ENCODE results near the gene PDE6C.

PDE6C gene

GRCh38 chr10:93601774-93602162 is 10.6 kb upstream of the PDE6C start:
- no peak for DNase-seq (ENCODE audit: low read depth)
- TF ChIP-seq, protein P1, sequence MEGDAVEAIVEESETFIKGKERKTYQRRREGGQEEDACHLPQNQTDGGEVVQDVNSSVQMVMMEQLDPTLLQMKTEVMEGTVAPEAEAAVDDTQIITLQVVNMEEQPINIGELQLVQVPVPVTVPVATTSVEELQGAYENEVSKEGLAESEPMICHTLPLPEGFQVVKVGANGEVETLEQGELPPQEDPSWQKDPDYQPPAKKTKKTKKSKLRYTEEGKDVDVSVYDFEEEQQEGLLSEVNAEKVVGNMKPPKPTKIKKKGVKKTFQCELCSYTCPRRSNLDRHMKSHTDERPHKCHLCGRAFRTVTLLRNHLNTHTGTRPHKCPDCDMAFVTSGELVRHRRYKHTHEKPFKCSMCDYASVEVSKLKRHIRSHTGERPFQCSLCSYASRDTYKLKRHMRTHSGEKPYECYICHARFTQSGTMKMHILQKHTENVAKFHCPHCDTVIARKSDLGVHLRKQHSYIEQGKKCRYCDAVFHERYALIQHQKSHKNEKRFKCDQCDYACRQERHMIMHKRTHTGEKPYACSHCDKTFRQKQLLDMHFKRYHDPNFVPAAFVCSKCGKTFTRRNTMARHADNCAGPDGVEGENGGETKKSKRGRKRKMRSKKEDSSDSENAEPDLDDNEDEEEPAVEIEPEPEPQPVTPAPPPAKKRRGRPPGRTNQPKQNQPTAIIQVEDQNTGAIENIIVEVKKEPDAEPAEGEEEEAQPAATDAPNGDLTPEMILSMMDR (IDR thresholded peaks at IDR 0.05; ENCODE audit: low read depth, low read length, missing control alignments): no peak
- in situ Hi-C loops (cut with HindIII; ENCODE audit: low sequenced_read_pairs): no loop called here
- H3K4me3 ChIP-seq (ENCODE audit: low read depth, low read length): no peak overlapping the region

- no peak overlapping the region for H3K4me3 ChIP-seq (ENCODE audit: low read depth, low read length)
- TF ChIP-seq, protein P1 (IDR thresholded peaks at IDR 0.05; ENCODE audit: low read depth, low read length, missing control alignments): no peak
- DNase-seq (ENCODE audit: low read depth): no peak
- in situ Hi-C loops (cut with HindIII; ENCODE audit: low sequenced_read_pairs): no loop called here
Observed at GRCh38 chr10:93603023-93603422, 9.3 kb upstream of the PDE6C start.

DNA sequence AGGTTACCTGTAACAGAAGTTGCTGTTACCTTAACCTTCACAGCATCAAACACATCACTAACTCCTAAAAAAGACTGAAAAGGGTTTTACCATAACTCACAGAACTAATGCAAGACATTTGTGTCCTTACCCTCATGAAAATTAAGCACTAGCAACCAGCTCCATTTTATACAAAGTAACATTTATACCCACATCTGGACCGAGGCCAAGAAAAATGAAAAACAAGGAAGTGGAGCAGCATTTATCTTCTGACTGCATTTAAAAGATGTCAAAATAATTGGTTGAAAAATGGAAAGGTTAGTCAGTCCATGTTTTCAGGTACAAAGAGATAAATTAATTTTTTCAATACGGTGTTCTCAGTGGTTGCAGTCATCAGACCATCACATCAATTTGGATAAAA is 8.2 kb upstream of the PDE6C start:
- TF ChIP-seq, protein P1 (IDR thresholded peaks at IDR 0.05; ENCODE audit: low read depth, low read length, missing control alignments): no peak
- no peak overlapping the region for H3K4me3 ChIP-seq (ENCODE audit: low read depth, low read length)
- DNase-seq (ENCODE audit: low read depth): no peak
- in situ Hi-C loops (cut with HindIII; ENCODE audit: low sequenced_read_pairs): no loop called here

DNA sequence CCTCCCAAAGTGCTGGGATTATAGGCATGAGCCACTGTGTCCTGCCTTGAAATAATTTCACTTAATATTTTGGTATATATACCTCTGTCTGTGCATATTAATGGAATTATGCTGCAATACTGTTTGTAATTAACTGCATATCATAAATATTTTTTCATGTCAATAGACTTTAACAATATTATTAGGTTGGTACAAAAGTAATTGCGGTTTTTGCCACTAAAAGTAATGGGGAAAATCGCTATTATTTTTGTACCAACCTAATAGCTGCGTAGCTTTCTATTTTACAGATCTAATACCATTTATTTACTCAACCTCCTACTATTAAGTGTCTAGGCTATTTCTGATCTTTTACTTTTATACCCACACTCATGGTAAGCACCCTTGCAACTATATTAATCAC is 3.9 kb upstream of the PDE6C start:
- no peak overlapping the region for H3K4me3 ChIP-seq (ENCODE audit: low read depth, low read length)
- no peak for DNase-seq (ENCODE audit: low read depth)
- in situ Hi-C loops (cut with HindIII; ENCODE audit: low sequenced_read_pairs): no loop called here
- TF ChIP-seq, protein P1 (IDR thresholded peaks at IDR 0.05; ENCODE audit: low read depth, low read length, missing control alignments): no peak

- no peak overlapping the region for H3K4me3 ChIP-seq (ENCODE audit: low read depth, low read length)
- DNase-seq (ENCODE audit: low read depth): no peak
- TF ChIP-seq, protein P1 (IDR thresholded peaks at IDR 0.05; ENCODE audit: low read depth, low read length, missing control alignments): no peak
- in situ Hi-C loops (cut with HindIII; ENCODE audit: low sequenced_read_pairs): no loop called here
Observed at GRCh38 chr10:93613126-93613525, 789 bp downstream of the PDE6C start.

- TF ChIP-seq, protein P1 (IDR thresholded peaks at IDR 0.05; ENCODE audit: low read depth, low read length, missing control alignments): no peak
- no peak for DNase-seq (ENCODE audit: low read depth)
- no peak overlapping the region for H3K4me3 ChIP-seq (ENCODE audit: low read depth, low read length)
- in situ Hi-C loops (cut with HindIII; ENCODE audit: low sequenced_read_pairs): no loop called here
Observed at GRCh38 chr10:93614101-93614825, 1.9 kb downstream of the PDE6C start.

Data from astrocyte of the cerebellum (primary cell).